ENCODE results near the gene GPC6.

The GPC6 gene

GRCh38 chr13:94243551-94243950, 1016.9 kb downstream of the GPC6 start:
- in situ Hi-C loops (cut with HindIII; ENCODE audit: low sequenced_read_pairs), result no loop called here
- DNase-seq (ENCODE audit: low read depth, low spot score), result no peak
- no peak for TF ChIP-seq CTCF (IDR thresholded peaks at IDR 0.05; ENCODE audit: low read depth, low read length)
- no peak overlapping the region for H3K4me3 ChIP-seq (ENCODE audit: low read depth, low read length)

GRCh38 chr13:94246495-94246894, 1019.9 kb downstream of the GPC6 start:
- in situ Hi-C loops (cut with HindIII; ENCODE audit: low sequenced_read_pairs), result no loop called here
- no peak for TF ChIP-seq CTCF (IDR thresholded peaks at IDR 0.05; ENCODE audit: low read depth, low read length)
- no peak overlapping the region for H3K4me3 ChIP-seq (ENCODE audit: low read depth, low read length)
- no peak for DNase-seq (ENCODE audit: low read depth, low spot score)

- in situ Hi-C loops (cut with HindIII; ENCODE audit: low sequenced_read_pairs), result no loop called here
- TF ChIP-seq CTCF (IDR thresholded peaks at IDR 0.05; ENCODE audit: low read depth, low read length), result no peak
- no peak overlapping the region for H3K4me3 ChIP-seq (ENCODE audit: low read depth, low read length)
- no peak for DNase-seq (ENCODE audit: low read depth, low spot score)
Observed at GRCh38 chr13:94247890-94248289, 1021.3 kb downstream of the GPC6 start.

- H3K4me3 ChIP-seq (ENCODE audit: low read depth, low read length), result no peak overlapping the region
- TF ChIP-seq CTCF (IDR thresholded peaks at IDR 0.05; ENCODE audit: low read depth, low read length), result no peak
- peak; percentile 37 for DNase-seq (ENCODE audit: low read depth, low spot score)
- in situ Hi-C loops (cut with HindIII; ENCODE audit: low sequenced_read_pairs), result no loop called here
Observed at GRCh38 chr13:94248454-94249228, 1022.0 kb downstream of the GPC6 start.

- DNase-seq (ENCODE audit: low read depth, low spot score), result peak; percentile 95
- no peak overlapping the region for H3K4me3 ChIP-seq (ENCODE audit: low read depth, low read length)
- in situ Hi-C loops (cut with HindIII; ENCODE audit: low sequenced_read_pairs), result no loop called here
- TF ChIP-seq CTCF (IDR thresholded peaks at IDR 0.05; ENCODE audit: low read depth, low read length), result no peak
Observed at GRCh38 chr13:94249512-94249911, 1022.9 kb downstream of the GPC6 start.

GRCh38 chr13:94251831-94252608, 1025.4 kb downstream of the GPC6 start:
- DNase-seq (ENCODE audit: low read depth, low spot score), result peak; percentile 67
- in situ Hi-C loops (cut with HindIII; ENCODE audit: low sequenced_read_pairs), result no loop called here
- TF ChIP-seq CTCF (IDR thresholded peaks at IDR 0.05; ENCODE audit: low read depth, low read length), result no peak
- H3K4me3 ChIP-seq (ENCODE audit: low read depth, low read length), result no peak overlapping the region
